ENCODE measurements around the gene CHERP. TPM values are rescaled to one million over a fixed set of nuclear protein-coding genes. Genes with fewer than 3 reads are reported as not detected.
A peak's percentile ranks its signal among the peaks of the same experiment; 100 is the strongest.

The CHERP gene
- total RNA-seq, 2 experiments from 2014 or later, result 15.6 to 87.2 TPM

GRCh38 chr19:16566161-16566560 is 23.9 kb upstream of the CHERP start:
- no peak for DNase-seq (ENCODE audit: low spot score)
- Histone ChIP-seq H3K4me1 (ENCODE audit: insufficient read depth, low read length, poor library complexity, severe bottlenecking) (peaks cover 5% of the 10 kb centered on the region), H3K36me3 (ENCODE audit: insufficient read depth, low read length) (peaks cover 82% of the 10 kb centered on the region), H3K9me3 (ENCODE audit: low read length) (no peaks in the 10 kb centered on the region), H3K4me2 (ENCODE audit: low read length) (no peak overlapping the region), H3K27ac (ENCODE audit: low read depth, low read length, poor library complexity, severe bottlenecking) (no peak overlapping the region), H2AFZ (ENCODE audit: low read length) (no peak overlapping the region), H3K79me2 (ENCODE audit: insufficient read depth, low read depth, low read length) (peaks cover 9% of the 10 kb centered on the region; the same call in 1 of the 2 replicates), H3K9me2 (ENCODE audit: insufficient read depth, low read length) (no peaks in the 10 kb centered on the region), H3K4me3 (ENCODE audit: low read depth, low read length, poor library complexity, severe bottlenecking) (no peak overlapping the region), H4K20me1 (ENCODE audit: insufficient read depth, low read length) (no peaks in the 10 kb centered on the region)
- ChIA-PET CTCF (ENCODE audit: unreplicated experiment) (no interaction called here), POLR2A (interaction anchor here (0.5 to 0.6 kb wide), 2 partner anchors 71 to 1284 kb away, joined by 3 to 5 read pairs; no protein-coding TSS in a partner anchor)
- no TSS peak for BruUV-seq (replicated peaks)
- intact Hi-C loops (cut with micrococcal nuclease; ENCODE audit: unreplicated experiment), result no loop called here
- TF ChIP-seq, protein P1, sequence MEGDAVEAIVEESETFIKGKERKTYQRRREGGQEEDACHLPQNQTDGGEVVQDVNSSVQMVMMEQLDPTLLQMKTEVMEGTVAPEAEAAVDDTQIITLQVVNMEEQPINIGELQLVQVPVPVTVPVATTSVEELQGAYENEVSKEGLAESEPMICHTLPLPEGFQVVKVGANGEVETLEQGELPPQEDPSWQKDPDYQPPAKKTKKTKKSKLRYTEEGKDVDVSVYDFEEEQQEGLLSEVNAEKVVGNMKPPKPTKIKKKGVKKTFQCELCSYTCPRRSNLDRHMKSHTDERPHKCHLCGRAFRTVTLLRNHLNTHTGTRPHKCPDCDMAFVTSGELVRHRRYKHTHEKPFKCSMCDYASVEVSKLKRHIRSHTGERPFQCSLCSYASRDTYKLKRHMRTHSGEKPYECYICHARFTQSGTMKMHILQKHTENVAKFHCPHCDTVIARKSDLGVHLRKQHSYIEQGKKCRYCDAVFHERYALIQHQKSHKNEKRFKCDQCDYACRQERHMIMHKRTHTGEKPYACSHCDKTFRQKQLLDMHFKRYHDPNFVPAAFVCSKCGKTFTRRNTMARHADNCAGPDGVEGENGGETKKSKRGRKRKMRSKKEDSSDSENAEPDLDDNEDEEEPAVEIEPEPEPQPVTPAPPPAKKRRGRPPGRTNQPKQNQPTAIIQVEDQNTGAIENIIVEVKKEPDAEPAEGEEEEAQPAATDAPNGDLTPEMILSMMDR (conservative IDR thresholded peaks at IDR 0.05; ENCODE audit: low read length), result no peak
- TF ChIP-seq EZH2phosphoT487 (IDR thresholded peaks at IDR 0.05; ENCODE audit: borderline replicate concordance, low read depth, low read length), result no peak

GRCh38 chr19:16564842-16565241 is 22.6 kb upstream of the CHERP start:
- Histone ChIP-seq H3K36me3 (ENCODE audit: insufficient read depth, low read length) (peaks cover 86% of the 10 kb centered on the region), H3K4me3 (ENCODE audit: low read depth, low read length, poor library complexity, severe bottlenecking) (no peak overlapping the region), H3K9me2 (ENCODE audit: insufficient read depth, low read length) (no peaks in the 10 kb centered on the region), H2AFZ (ENCODE audit: low read length) (no peak overlapping the region), H3K27ac (ENCODE audit: low read depth, low read length, poor library complexity, severe bottlenecking) (no peak overlapping the region), H3K79me2 (ENCODE audit: insufficient read depth, low read depth, low read length) (no peaks in the 10 kb centered on the region), H3K9me3 (ENCODE audit: low read length) (no peaks in the 10 kb centered on the region), H4K20me1 (ENCODE audit: insufficient read depth, low read length) (no peaks in the 10 kb centered on the region), H3K4me2 (ENCODE audit: low read length) (no peak overlapping the region), H3K4me1 (ENCODE audit: insufficient read depth, low read length, poor library complexity, severe bottlenecking) (no peaks in the 10 kb centered on the region)
- no TSS peak for BruUV-seq (replicated peaks)
- POLR2A ChIA-PET, result no interaction called here
- intact Hi-C loops (cut with micrococcal nuclease; ENCODE audit: unreplicated experiment), result no loop called here
- CTCF ChIA-PET (ENCODE audit: unreplicated experiment), result no interaction called here
- TF ChIP-seq EZH2phosphoT487 (IDR thresholded peaks at IDR 0.05; ENCODE audit: borderline replicate concordance, low read depth, low read length), result no peak
- TF ChIP-seq, protein P1 (conservative IDR thresholded peaks at IDR 0.05; ENCODE audit: low read length), result no peak
- DNase-seq (ENCODE audit: low spot score), result no peak

DNA sequence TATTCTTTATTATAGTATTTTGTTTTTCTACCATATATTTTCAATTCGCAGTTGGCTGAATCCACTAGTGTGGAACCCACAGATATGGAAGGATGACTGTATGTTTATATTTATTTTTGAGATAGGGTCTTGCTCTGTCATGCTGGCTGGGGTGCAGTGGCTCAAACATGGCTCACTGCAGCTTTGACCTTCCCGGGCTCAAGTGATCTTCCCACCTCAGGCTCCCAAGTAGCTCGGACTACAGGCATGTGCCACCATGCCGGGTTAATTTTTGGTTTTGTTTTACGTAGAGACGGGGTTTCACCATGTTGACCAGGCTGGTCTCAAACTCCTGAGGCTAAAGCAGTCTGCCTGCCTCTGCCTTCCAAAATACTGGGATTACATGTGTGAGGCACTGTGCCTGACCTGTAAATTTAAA is 20.4 kb upstream of the CHERP start:
- no peaks in the 10 kb centered on the region for H3K9me2 ChIP-seq (ENCODE audit: insufficient read depth, low read length)
- intact Hi-C loops (cut with micrococcal nuclease; ENCODE audit: unreplicated experiment), result no loop called here
- CTCF ChIA-PET (ENCODE audit: unreplicated experiment), result no interaction called here
- no peak overlapping the region for H2AFZ ChIP-seq (ENCODE audit: low read length)
- no peaks in the 10 kb centered on the region for H3K79me2 ChIP-seq (ENCODE audit: insufficient read depth, low read depth, low read length)
- H3K4me2 ChIP-seq (ENCODE audit: low read length), result no peak overlapping the region
- BruUV-seq (replicated peaks), result TSS peak; percentile 33
- no peak for DNase-seq (ENCODE audit: low spot score)
- POLR2A ChIA-PET, result no interaction called here
- no peaks in the 10 kb centered on the region for H3K4me1 ChIP-seq (ENCODE audit: insufficient read depth, low read length, poor library complexity, severe bottlenecking)
- no peaks in the 10 kb centered on the region for H4K20me1 ChIP-seq (ENCODE audit: insufficient read depth, low read length)
- H3K36me3 ChIP-seq (ENCODE audit: insufficient read depth, low read length), result peaks cover 87% of the 10 kb centered on the region
- no peak overlapping the region for H3K27ac ChIP-seq (ENCODE audit: low read depth, low read length, poor library complexity, severe bottlenecking)
- no peak overlapping the region for H3K4me3 ChIP-seq (ENCODE audit: low read depth, low read length, poor library complexity, severe bottlenecking)
- no peaks in the 10 kb centered on the region for H3K9me3 ChIP-seq (ENCODE audit: low read length)
- TF ChIP-seq EZH2phosphoT487 (IDR thresholded peaks at IDR 0.05; ENCODE audit: borderline replicate concordance, low read depth, low read length), result no peak
- TF ChIP-seq, protein P1 (conservative IDR thresholded peaks at IDR 0.05; ENCODE audit: low read length), result no peak
